Neuron (in vitro differentiated cells): ENCODE data around the gene HNF1A.

Experiments
- H2AFZ ChIP-seq: one replicate; pipeline ENCODE4 v1.6.1; 2013; ENCODE audit warnings: low read depth, mild to moderate bottlenecking, inconsistent platforms, low read length, moderate library complexity
- H3K27me3 ChIP-seq: one replicate; pipeline ENCODE4 v1.6.1; 2013; ENCODE audit warnings: low read length; ENCODE audit not compliant: insufficient read depth
- H3K36me3 ChIP-seq: one replicate; pipeline ENCODE4 v1.6.1; 2013; ENCODE audit warnings: low read length; ENCODE audit not compliant: insufficient read depth
- H3K4me1 ChIP-seq: one replicate; pipeline ENCODE4 v1.6.1; 2013; ENCODE audit warnings: low read length; ENCODE audit not compliant: insufficient read depth
- H3K4me3 ChIP-seq: 2 replicates; pipeline ENCODE4 v1.5.1; 2013; ENCODE audit warnings: mild to moderate bottlenecking, low read length, moderate library complexity
- H3K9me3 ChIP-seq: one replicate; pipeline ENCODE4 v1.6.1; 2013; ENCODE audit warnings: low read length

Gene HNF1A

DNA sequence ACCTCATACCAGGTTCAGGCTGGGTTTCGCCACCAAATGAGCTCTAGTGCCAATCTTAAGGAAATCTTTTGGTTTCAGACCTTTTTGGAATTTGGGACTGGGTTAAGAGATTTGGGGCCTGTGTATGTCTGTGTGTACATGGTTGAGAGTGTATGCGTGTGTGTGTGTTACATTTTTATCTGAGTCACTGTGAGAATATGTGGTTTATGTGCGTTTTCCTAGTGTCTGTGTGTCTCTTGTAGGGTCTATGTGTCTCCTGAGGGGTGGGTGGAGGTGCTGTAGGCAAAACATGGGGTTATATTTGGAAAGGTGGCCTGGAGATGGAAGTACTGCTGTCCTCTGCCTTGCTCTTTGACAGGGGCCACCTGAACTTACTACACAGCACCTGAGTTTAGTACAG, 20.1 kb downstream of the HNF1A start:
- Histone ChIP-seq H3K4me1 (no peaks in the 10 kb centered on the region), H2AFZ (no peak overlapping the region), H3K36me3 (peaks cover 15% of the 10 kb centered on the region)

GRCh38 chr12:120999191-121000120, 21.1 kb downstream of the HNF1A start:
- H3K4me3 ChIP-seq = no peak overlapping the region
- no peaks in the 10 kb centered on the region for H3K27me3 ChIP-seq
- peaks cover 25% of the 10 kb centered on the region for H3K36me3 ChIP-seq
- H3K9me3 ChIP-seq = no peaks in the 10 kb centered on the region
- no peaks in the 10 kb centered on the region for H3K4me1 ChIP-seq
- no peak overlapping the region for H2AFZ ChIP-seq

More for the DNA sequence above, 20.1 kb downstream of the HNF1A start:
- no peak overlapping the region for H3K4me3 ChIP-seq
- H3K9me3 ChIP-seq = no peaks in the 10 kb centered on the region
- no peaks in the 10 kb centered on the region for H3K27me3 ChIP-seq

DNA sequence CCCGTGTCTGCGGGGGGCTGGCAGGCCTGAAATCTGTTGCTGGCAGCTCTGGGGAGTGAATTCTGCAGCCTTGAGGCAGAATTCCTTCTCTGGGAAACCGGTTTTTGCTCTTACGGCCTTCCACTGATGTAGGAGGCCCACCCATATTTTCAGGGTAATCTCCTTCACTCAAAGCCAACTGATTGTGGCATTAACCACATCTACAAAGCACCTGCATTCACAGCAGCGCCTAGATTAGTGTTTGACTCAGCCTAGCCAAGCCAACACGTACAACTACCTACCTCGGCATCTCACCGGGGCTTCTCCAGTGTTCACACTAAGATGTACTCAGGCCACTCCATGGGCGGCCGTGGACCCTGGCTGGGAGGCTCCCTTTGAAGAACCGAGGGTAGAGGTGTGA, 22.2 kb downstream of the HNF1A start:
- H2AFZ ChIP-seq = no peak overlapping the region
- peaks cover 31% of the 10 kb centered on the region for H3K36me3 ChIP-seq
- H3K4me3 ChIP-seq = no peak overlapping the region
- H3K4me1 ChIP-seq = no peaks in the 10 kb centered on the region
- H3K9me3 ChIP-seq = no peaks in the 10 kb centered on the region
- no peaks in the 10 kb centered on the region for H3K27me3 ChIP-seq

GRCh38 chr12:121001060-121001459, 22.7 kb downstream of the HNF1A start:
- Histone ChIP-seq H2AFZ (no peak overlapping the region), H3K9me3 (no peaks in the 10 kb centered on the region), H3K4me3 (no peak overlapping the region), H3K27me3 (no peaks in the 10 kb centered on the region), H3K36me3 (peaks cover 35% of the 10 kb centered on the region), H3K4me1 (no peaks in the 10 kb centered on the region)

DNA sequence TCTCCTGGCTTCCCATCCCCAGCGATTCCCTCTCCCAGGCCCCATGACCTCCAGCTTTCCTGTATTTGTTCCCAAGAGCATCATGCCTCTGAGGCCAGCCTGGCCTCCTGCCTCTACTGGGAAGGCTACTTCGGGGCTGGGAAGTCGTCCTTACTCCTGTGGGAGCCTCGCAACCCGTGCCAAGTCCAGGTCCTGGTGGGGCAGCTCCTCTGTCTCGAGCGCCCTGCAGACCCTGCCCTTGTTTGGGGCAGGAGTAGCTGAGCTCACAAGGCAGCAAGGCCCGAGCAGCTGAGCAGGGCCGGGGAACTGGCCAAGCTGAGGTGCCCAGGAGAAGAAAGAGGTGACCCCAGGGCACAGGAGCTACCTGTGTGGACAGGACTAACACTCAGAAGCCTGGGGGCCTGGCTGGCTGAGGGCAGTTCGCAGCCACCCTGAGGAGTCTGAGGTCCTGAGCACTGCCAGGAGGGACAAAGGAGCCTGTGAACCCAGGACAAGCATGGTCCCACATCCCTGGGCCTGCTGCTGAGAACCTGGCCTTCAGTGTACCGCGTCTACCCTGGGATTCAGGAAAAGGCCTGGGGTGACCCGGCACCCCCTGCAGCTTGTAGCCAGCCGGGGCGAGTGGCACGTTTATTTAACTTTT, 23.6 kb downstream of the HNF1A start:
- Histone ChIP-seq H3K9me3 (no peaks in the 10 kb centered on the region), H3K4me1 (no peaks in the 10 kb centered on the region), H3K36me3 (peaks cover 39% of the 10 kb centered on the region), H3K27me3 (no peaks in the 10 kb centered on the region), H3K4me3 (no peak overlapping the region), H2AFZ (no peak overlapping the region)

- Histone ChIP-seq H3K4me1 (no peaks in the 10 kb centered on the region), H3K9me3 (no peaks in the 10 kb centered on the region), H3K27me3 (no peaks in the 10 kb centered on the region), H2AFZ (no peak overlapping the region), H3K36me3 (peaks cover 46% of the 10 kb centered on the region), H3K4me3 (no peak overlapping the region)
Observed at GRCh38 chr12:121003650-121004049, 25.3 kb downstream of the HNF1A start.

GRCh38 chr12:121004253-121004815, 26.0 kb downstream of the HNF1A start:
- Histone ChIP-seq H3K36me3 (peaks cover 49% of the 10 kb centered on the region), H3K27me3 (no peaks in the 10 kb centered on the region), H3K9me3 (no peaks in the 10 kb centered on the region)

DNA sequence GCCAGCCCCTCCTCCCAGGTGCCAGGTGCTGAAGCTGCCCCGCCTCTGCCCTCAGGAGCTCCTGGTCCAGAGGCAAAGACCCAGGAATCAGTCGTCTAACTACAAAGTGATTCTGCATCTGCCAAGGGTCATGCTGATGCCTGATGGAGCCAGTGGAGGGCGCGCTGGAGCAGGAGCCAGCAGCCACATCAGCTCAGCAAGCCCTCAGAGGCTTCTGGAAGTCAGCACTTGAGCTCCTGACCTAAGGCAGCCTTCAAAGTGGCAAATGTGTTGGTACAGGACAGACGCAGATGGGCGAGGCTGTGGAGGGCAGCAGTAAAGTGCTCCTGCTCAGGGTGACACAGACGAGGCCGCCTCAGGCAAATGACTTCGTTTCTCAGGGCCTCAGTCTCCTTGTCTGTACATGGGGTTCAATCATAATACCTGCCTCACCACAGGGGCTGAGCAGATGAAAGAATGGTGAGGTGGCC, 27.0 kb downstream of the HNF1A start:
- Histone ChIP-seq H3K27me3 (no peaks in the 10 kb centered on the region), H3K4me1 (no peaks in the 10 kb centered on the region), H2AFZ (no peak overlapping the region), H3K4me3 (no peak overlapping the region), H3K9me3 (no peaks in the 10 kb centered on the region), H3K36me3 (peaks cover 53% of the 10 kb centered on the region)

More at GRCh38 chr12:121004253-121004815, 26.0 kb downstream of the HNF1A start:
- H3K4me1 ChIP-seq = no peaks in the 10 kb centered on the region
- H2AFZ ChIP-seq = no peak overlapping the region
- H3K4me3 ChIP-seq = no peak overlapping the region

- Histone ChIP-seq H3K4me3 (no peak overlapping the region), H3K4me1 (no peaks in the 10 kb centered on the region), H2AFZ (no peak overlapping the region), H3K27me3 (no peaks in the 10 kb centered on the region), H3K9me3 (no peaks in the 10 kb centered on the region), H3K36me3 (peaks cover 55% of the 10 kb centered on the region)
Observed at GRCh38 chr12:121008347-121009098, 30.2 kb downstream of the HNF1A start.

DNA sequence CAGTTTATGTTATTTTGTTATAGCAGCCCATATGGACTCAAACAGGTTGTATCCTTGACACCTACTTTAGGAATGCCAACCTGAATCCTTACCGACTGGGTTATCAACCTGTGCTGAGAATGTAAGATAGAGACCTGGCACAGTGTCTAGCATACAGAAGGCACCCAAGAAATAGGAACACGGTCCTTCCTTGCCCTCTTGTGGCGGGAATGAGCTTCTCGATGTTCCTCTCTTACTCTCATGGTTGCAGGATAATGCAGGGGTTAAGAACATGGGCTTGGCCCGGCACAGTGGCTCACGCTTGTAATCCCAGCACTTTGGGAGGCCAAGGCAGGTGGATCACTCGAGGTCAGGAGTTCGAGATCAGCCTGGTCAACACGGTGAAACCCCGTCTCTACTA, 31.4 kb downstream of the HNF1A start:
- Histone ChIP-seq H3K27me3 (no peaks in the 10 kb centered on the region), H3K9me3 (no peaks in the 10 kb centered on the region), H3K4me1 (peaks cover under 1% of the 10 kb centered on the region), H3K36me3 (peaks cover 43% of the 10 kb centered on the region), H2AFZ (no peak overlapping the region), H3K4me3 (no peak overlapping the region)

- Histone ChIP-seq H2AFZ (no peak overlapping the region), H3K4me1 (peaks cover 8% of the 10 kb centered on the region), H3K4me3 (no peak overlapping the region), H3K9me3 (no peaks in the 10 kb centered on the region), H3K36me3 (peaks cover 37% of the 10 kb centered on the region), H3K27me3 (no peaks in the 10 kb centered on the region)
Observed at GRCh38 chr12:121010860-121011259, 32.5 kb downstream of the HNF1A start.

DNA sequence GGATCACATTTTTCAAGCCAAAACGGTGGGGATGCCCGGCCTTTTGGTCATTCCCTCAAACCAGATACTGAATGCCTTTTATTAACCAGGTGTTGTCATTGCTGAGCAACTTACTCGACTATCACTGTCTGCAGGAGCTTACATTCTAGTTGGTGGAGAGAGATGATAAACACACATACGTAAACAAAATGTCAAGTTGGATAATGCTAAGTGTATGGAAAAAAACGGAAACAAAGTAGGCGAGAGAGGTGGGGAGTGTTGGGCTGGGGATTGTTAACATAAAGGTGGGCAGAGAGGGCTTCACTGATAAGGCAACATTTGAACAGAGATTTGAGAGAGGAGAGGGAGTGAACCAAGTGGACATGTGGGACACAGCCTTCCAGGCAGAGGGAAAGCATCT, 33.5 kb downstream of the HNF1A start:
- Histone ChIP-seq H3K36me3 (peaks cover 32% of the 10 kb centered on the region), H3K9me3 (no peaks in the 10 kb centered on the region), H2AFZ (no peak overlapping the region), H3K27me3 (no peaks in the 10 kb centered on the region), H3K4me3 (no peak overlapping the region), H3K4me1 (peaks cover 8% of the 10 kb centered on the region)
